NCI-H345 (cell line): ENCODE measurements around the gene C19orf38.
A peak's percentile ranks its signal among the peaks of the same experiment; 100 is the strongest.
"Not testable (repeated sequence)": the region's sequence is repeated elsewhere in the genome, so short reads cannot be mapped to it uniquely, and the experiment has no call there.

Source experiments
- DNase-seq: peaks from one replicate; lab custom pipeline; 2025; lab: John Stamatoyannopoulos, UW

The C19orf38 gene

GRCh38 chr19:10850631-10851030 lies 2.4 kb downstream of the C19orf38 start:
- no peak for DNase-seq

- DNase-seq = no peak
Observed at GRCh38 chr19:10852098-10852800, 4.0 kb downstream of the C19orf38 start.

- DNase-seq = no peak
Observed at GRCh38 chr19:10852941-10853340, 4.7 kb downstream of the C19orf38 start.

GRCh38 chr19:10854350-10855089 lies 6.3 kb downstream of the C19orf38 start:
- no peak for DNase-seq

- no peak for DNase-seq
Observed at GRCh38 chr19:10855879-10856522, 7.8 kb downstream of the C19orf38 start.

GRCh38 chr19:10856899-10857298 lies 8.7 kb downstream of the C19orf38 start:
- DNase-seq = not testable (repeated sequence)

- no peak for DNase-seq
Observed at GRCh38 chr19:10858204-10858828, 10.1 kb downstream of the C19orf38 start.

GRCh38 chr19:10861103-10861651 lies 13.0 kb downstream of the C19orf38 start:
- no peak for DNase-seq

GRCh38 chr19:10862561-10863106 lies 14.4 kb downstream of the C19orf38 start:
- DNase-seq = no peak

- no peak for DNase-seq
Observed at GRCh38 chr19:10863107-10863717, 15.0 kb downstream of the C19orf38 start.

- peak; percentile 77 for DNase-seq
Observed at GRCh38 chr19:10864538-10864899, 16.3 kb downstream of the C19orf38 start.

GRCh38 chr19:10866495-10866894 lies 18.3 kb downstream of the C19orf38 start:
- no peak for DNase-seq

- DNase-seq = no peak
Observed at GRCh38 chr19:10868872-10869547, 20.8 kb downstream of the C19orf38 start.

GRCh38 chr19:10869872-10870311 lies 21.7 kb downstream of the C19orf38 start:
- DNase-seq = not testable (repeated sequence)

- DNase-seq = no peak
Observed at GRCh38 chr19:10870501-10870954, 22.3 kb downstream of the C19orf38 start.

GRCh38 chr19:10870955-10871603 lies 22.9 kb downstream of the C19orf38 start, which contains the start of gene CARM1:
Gene CARM1 (plus strand): TSS chr19:10871553. CDS start chr19:10871703, 150 bp downstream.
- peak; percentile 99 for DNase-seq

- DNase-seq = peak; percentile 26
Observed at GRCh38 chr19:10871711-10872545, 23.7 kb downstream of the C19orf38 start.

GRCh38 chr19:10872546-10873107 lies 24.4 kb downstream of the C19orf38 start:
- no peak for DNase-seq

- DNase-seq = no peak
Observed at GRCh38 chr19:10874024-10874423, 25.8 kb downstream of the C19orf38 start.
